Measurements from ENCODE around the gene RBBP5.

The RBBP5 gene

DNA sequence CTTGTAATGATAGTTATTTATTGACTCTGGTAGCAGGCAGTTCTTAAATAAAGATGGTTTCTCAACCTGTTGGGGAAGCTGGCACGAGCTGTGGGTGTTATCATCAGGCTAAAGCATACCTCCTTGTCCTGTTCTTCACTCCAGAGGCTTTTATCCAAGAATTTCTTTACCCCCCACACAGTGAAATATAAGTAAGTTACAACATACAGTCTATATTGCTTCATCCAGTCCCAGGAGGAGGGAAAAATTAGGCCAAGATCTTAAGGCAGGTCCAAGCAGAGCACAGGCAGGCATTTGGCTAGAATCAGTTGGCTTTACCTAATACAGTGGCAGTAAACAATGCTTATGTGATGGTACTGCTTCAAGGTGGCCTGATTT, 43.9 kb downstream of the RBBP5 start:
- no peaks in the 10 kb centered on the region for H4K20me1 ChIP-seq (ENCODE audit: insufficient read depth)
- H3K27me3 ChIP-seq (ENCODE audit: insufficient read depth, low read depth) = no peaks in the 10 kb centered on the region; the same call in 1 of the 2 replicates
- no peak overlapping the region for H3K4me2 ChIP-seq
- TF ChIP-seq, protein P1, sequence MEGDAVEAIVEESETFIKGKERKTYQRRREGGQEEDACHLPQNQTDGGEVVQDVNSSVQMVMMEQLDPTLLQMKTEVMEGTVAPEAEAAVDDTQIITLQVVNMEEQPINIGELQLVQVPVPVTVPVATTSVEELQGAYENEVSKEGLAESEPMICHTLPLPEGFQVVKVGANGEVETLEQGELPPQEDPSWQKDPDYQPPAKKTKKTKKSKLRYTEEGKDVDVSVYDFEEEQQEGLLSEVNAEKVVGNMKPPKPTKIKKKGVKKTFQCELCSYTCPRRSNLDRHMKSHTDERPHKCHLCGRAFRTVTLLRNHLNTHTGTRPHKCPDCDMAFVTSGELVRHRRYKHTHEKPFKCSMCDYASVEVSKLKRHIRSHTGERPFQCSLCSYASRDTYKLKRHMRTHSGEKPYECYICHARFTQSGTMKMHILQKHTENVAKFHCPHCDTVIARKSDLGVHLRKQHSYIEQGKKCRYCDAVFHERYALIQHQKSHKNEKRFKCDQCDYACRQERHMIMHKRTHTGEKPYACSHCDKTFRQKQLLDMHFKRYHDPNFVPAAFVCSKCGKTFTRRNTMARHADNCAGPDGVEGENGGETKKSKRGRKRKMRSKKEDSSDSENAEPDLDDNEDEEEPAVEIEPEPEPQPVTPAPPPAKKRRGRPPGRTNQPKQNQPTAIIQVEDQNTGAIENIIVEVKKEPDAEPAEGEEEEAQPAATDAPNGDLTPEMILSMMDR (conservative IDR thresholded peaks at IDR 0.05; ENCODE audit: low read depth, low read length) = no peak
- no peaks in the 10 kb centered on the region for H3K36me3 ChIP-seq (ENCODE audit: insufficient read depth)
- H3K4me1 ChIP-seq (ENCODE audit: low read depth, poor library complexity, severe bottlenecking) = no peaks in the 10 kb centered on the region
- no peak overlapping the region for H2AFZ ChIP-seq (ENCODE audit: low read depth)
- no peak overlapping the region for H3K27ac ChIP-seq
- no peak overlapping the region for H3K9ac ChIP-seq
- H3K79me2 ChIP-seq (ENCODE audit: insufficient read depth, low read depth) = no peaks in the 10 kb centered on the region
- no peak overlapping the region for H3K4me3 ChIP-seq (IDR thresholded peaks at IDR 0.05; ENCODE audit: insufficient read depth, low read depth, low read length)

DNA sequence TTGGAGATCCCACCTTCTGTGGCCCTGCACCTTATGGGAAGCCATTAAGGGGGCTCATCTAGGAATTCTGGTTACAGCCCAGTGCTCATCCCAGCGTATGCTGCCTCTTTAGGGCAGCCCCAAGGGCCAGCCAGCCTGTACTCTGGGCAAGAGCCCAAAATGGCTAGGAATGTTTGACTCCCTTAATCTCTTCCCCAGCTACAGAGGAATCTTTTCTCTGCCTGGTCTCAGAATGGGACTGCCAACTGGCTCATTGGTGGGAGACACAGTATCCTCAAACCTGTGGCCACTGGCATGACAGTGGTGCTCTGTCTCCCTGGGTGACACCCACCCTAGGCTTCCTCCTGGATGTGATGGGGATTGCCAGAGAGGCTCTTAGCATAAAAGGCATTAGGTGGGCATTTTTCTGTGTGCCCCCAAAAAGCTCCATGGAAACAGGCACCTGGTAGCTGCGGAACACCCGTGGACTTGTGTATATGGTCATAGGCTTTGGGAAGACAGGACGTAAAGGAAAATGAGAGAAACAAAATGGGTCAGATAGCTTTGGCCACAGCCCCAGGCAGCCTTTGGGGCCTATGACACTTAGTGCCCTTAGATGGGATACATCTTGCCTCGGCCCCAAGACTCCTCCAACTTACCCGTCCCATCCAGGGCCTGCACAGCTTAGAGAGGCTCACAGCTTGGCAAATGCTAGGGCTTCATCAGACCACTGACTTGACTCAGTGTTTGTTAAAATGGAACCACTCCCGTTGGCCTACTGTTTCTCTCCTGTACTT, 44.4 kb downstream of the RBBP5 start:
- TF ChIP-seq, protein P1 (conservative IDR thresholded peaks at IDR 0.05; ENCODE audit: low read depth, low read length) = no peak
- Histone ChIP-seq H3K9ac (no peak overlapping the region), H4K20me1 (ENCODE audit: insufficient read depth) (no peaks in the 10 kb centered on the region), H3K4me2 (no peak overlapping the region), H3K27ac (no peak overlapping the region), H3K4me1 (ENCODE audit: low read depth, poor library complexity, severe bottlenecking) (no peaks in the 10 kb centered on the region), H3K4me3 (IDR thresholded peaks at IDR 0.05; ENCODE audit: insufficient read depth, low read depth, low read length) (no peak overlapping the region), H2AFZ (ENCODE audit: low read depth) (no peak overlapping the region), H3K79me2 (ENCODE audit: insufficient read depth, low read depth) (no peaks in the 10 kb centered on the region), H3K36me3 (ENCODE audit: insufficient read depth) (no peaks in the 10 kb centered on the region), H3K27me3 (ENCODE audit: insufficient read depth, low read depth) (no peaks in the 10 kb centered on the region; the same call in 1 of the 2 replicates)

DNA sequence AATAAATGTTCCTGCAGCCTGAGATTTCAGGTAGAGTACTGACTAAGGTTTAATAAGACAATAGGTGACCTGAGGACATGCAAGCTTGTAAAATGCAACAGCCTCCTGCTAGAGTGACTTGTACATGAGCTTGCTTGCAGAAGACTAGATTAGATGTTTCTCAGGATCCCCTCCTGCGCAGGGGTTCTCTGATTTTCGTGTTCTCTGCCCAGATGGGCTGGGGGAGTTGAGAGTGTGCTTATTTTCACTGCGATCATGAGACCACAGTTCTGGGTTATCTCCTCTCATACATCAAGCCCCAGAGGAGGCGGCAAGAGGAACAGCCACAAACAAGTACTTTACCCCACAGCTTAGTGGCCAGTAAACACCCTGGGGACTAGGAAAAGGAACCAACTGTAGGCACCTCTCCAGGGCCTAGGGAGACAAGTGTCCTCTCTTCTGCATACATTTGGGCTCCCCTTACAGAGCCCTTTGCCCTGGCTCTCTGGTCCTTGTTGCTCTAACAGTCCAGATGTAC, 45.5 kb downstream of the RBBP5 start:
- Histone ChIP-seq H3K4me3 (IDR thresholded peaks at IDR 0.05; ENCODE audit: insufficient read depth, low read depth, low read length) (no peak overlapping the region), H3K4me1 (ENCODE audit: low read depth, poor library complexity, severe bottlenecking) (no peaks in the 10 kb centered on the region), H3K27me3 (ENCODE audit: insufficient read depth, low read depth) (no peaks in the 10 kb centered on the region; the same call in 1 of the 2 replicates), H3K4me2 (no peak overlapping the region), H3K9ac (no peak overlapping the region), H3K36me3 (ENCODE audit: insufficient read depth) (no peaks in the 10 kb centered on the region), H3K27ac (no peak overlapping the region), H3K79me2 (ENCODE audit: insufficient read depth, low read depth) (no peaks in the 10 kb centered on the region), H2AFZ (ENCODE audit: low read depth) (no peak overlapping the region), H4K20me1 (ENCODE audit: insufficient read depth) (no peaks in the 10 kb centered on the region)
- TF ChIP-seq, protein P1 (conservative IDR thresholded peaks at IDR 0.05; ENCODE audit: low read depth, low read length) = no peak

DNA sequence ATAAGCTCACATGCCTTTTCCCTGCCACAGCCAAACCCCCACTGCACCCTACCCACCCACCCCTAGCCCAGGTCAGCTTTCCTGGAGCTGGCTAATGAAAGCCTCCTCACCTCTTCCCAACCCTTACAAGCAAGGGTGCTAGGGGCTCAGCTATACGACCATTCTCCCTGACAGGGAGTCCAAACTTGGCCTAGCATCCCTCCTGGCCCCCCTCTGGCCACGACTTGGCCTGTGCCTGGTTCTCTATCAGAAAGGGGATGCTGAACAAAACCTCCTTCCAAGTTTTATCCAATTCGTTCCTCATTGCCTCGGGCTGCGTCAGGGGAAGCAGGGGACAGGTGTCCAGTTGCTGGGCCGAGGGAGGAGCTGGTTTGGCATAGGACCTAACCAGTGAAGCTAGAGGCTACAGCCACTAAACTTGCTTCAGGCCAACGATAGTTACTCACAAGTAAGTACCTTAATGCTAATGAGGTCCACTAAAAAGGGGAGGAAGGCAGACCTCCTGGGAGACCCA, 46.1 kb downstream of the RBBP5 start:
- Histone ChIP-seq H3K4me3 (IDR thresholded peaks at IDR 0.05; ENCODE audit: insufficient read depth, low read depth, low read length) (no peak overlapping the region), H3K4me1 (ENCODE audit: low read depth, poor library complexity, severe bottlenecking) (no peaks in the 10 kb centered on the region), H3K36me3 (ENCODE audit: insufficient read depth) (no peaks in the 10 kb centered on the region), H2AFZ (ENCODE audit: low read depth) (no peak overlapping the region), H3K79me2 (ENCODE audit: insufficient read depth, low read depth) (no peaks in the 10 kb centered on the region), H3K27ac (no peak overlapping the region), H3K4me2 (no peak overlapping the region), H3K9ac (no peak overlapping the region), H4K20me1 (ENCODE audit: insufficient read depth) (no peaks in the 10 kb centered on the region), H3K27me3 (ENCODE audit: insufficient read depth, low read depth) (no peaks in the 10 kb centered on the region; the same call in 1 of the 2 replicates)
- TF ChIP-seq, protein P1 (conservative IDR thresholded peaks at IDR 0.05; ENCODE audit: low read depth, low read length) = no peak
